Activated naive CD8-positive, alpha-beta T cell treated with anti-CD3 and anti-CD28 coated beads, Interleukin-2, amount 50 U/mL, for 16 hours (primary cell): Measurements from ENCODE around the gene PVR.
"Not testable (repeated sequence)": the region's sequence is repeated elsewhere in the genome, so short reads cannot be mapped to it uniquely, and the experiment has no call there.

Source experiments
- DNase-seq: peaks from one replicate; pipeline ENCODE4 v3.0.0-alpha.2; 2020; ENCODE audit warnings: low read depth, low spot score

PVR gene

DNA sequence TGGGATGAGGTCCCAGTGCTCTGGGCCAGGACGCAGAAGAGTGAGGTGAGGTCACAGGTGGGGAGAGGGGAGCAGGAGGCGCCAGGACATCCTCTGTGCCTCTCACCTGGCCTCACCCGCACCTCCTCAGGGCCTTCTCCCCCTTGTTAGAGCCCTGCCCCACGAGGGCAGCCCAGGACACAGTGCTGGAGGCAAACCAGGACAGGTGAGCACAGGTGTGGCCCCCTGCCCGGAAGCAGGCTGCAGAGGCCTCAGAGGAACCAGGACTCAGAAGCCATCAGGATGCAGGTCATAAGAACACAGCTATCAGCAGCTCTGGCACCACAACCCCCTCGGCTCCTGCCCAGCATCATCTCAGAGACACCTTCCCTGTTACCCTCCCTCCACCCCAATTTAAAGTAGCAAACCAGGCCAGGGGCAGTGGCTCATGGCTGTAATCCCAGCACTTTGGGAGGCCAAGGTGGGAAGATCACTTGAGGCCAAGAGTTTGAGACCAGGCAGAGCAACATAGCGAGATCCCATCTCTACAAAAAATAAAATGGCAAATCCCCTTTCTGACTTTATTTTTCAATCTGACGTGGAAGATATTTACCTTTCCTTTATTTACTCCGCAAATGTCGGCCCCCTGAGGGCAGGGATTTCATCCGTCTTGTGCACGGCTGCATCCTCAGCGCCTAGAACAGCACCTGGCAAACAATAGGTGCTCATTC, 54.9 kb downstream of the PVR start, which contains the start of gene CEACAM16:
CEACAM16 (plus strand) TSS at position 660 of the 710 bp plus-strand sequence. CDS start 2,306 bp downstream, outside the sequence.
- no peak for DNase-seq

DNA sequence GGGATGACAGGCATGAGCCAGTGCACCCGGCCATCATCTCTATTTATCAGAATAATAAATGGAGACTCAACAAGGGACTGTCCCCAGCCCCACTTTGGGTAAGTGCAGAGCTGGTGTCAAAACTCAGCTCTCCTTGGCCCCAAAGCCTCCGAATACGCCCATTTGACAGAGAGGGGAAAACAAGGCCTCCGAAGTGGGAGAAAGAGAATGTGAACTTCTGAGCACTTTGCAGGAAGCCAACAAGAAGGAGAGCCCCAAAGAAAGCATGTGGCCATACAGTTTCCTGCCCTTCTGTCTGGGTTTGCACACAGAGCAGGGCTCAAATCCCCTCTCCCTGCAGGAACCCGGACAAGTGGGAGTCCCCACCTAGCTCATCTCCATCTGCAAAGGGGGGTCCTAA, 56.8 kb downstream of the PVR start:
- no peak for DNase-seq

DNA sequence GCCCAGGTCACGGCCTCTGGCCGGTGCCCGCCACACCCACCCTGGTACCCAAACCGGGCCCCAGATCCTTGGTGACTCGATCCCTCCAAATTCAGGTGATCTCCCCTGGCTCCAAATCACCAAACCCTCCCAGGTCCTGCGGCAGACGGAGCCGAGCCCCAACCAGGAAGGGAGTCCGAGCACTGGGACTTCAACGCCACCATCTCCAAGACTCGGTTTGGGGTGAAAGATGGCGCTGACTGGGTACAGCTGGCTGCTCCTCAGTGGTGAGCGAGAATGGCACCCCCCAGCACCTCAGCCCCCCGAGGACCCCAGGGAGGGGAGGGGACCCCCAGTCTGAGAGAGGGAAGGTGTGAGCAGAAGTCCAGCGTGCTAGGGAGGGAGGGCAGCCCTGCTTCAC, 57.5 kb downstream of the PVR start:
- DNase-seq: no peak

DNA sequence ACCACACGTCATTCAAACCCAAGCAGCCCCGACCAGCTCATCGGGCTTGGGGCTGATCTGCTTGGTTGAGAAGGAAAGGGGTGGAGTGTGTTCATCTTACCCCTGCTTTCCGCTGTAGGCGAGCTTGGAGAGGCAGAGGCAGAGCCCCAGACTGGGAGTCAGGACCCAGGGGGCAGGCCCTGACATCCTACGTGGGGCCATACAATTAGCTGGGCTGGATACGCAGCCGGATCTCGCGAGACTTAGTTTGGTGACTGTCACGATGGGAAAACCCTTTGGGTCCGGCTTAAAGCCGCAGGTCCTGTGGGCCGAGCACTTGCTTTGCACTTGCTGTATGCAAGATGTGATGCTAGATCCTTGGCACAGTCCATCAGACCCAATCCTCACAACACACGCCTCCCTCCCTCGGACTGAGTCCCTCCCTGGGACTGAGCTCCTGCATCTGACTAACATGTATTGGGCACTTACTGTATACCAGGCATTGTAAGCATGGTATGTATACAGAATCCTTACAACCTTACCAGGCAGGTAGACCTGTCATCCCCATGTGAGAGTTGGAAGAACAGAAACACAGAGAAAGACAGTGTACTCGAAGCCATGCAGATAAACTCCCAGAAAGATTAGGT, 59.0 kb downstream of the PVR start:
- DNase-seq: no peak

DNA sequence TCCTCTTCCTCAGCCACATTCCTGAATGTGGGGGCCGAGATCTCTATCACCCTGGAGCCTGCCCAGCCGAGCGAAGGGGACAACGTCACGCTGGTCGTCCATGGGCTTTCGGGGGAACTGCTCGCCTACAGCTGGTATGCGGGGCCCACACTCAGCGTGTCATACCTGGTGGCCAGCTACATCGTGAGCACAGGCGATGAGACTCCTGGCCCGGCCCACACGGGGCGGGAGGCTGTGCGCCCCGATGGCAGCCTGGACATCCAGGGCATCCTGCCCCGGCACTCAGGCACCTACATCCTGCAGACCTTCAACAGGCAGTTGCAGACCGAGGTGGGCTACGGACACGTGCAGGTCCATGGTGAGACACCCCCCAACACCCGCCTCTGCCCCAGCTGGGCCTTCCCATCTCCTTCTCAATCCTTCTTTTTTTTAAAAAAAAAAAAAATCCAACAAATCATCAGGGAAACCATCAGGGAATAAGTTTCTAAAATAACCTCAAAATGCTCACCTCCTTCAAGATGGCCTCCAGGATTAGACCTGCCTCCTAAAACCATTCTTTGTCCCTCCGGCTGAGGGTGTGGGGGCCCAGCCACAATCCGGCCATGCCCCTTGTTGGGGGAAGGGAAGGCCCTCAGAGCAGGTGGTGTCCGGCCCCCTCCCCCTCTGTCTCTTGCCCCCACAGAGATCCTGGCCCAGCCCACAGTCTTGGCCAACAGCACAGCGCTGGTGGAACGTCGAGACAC, 59.8 kb downstream of the PVR start:
- no peak for DNase-seq

DNA sequence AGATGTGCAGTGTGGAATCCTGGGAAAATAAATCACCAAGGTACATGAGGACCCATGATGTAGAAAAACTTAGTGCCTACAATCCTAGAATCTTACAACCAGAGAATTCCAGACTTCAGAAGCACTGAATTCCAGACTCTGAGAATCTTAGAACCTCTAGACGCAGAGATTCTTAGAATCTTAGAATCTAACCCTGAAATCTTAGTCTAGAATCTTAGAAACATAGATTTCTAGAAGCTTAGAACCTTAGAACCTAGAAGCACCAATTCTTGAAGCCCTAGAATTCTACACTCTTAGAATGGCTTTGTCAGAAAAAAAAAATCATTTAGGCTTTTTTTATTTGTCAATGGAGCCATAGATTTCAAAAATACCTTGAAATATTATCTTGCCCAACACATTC, 61.3 kb downstream of the PVR start:
- no peak for DNase-seq

DNA sequence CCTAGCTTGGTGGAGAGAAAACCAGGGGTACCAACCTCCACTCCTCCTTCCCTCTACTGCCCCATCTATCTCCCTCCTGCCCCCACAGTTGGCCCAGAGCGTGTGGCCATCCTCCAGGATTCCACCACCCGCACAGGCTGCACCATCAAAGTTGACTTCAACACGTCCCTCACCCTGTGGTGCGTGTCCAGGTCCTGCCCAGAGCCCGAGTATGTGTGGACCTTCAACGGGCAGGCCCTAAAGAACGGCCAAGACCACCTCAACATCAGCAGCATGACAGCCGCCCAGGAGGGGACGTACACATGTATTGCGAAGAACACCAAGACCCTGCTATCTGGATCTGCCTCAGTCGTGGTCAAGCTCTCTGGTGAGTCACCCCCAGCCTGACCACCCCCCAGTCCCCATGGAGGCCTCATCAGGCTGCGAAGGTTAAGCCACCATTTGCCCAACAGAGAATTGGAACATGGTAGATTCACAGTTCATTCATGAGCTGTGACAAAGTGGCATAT, 61.8 kb downstream of the PVR start:
- DNase-seq: no peak

DNA sequence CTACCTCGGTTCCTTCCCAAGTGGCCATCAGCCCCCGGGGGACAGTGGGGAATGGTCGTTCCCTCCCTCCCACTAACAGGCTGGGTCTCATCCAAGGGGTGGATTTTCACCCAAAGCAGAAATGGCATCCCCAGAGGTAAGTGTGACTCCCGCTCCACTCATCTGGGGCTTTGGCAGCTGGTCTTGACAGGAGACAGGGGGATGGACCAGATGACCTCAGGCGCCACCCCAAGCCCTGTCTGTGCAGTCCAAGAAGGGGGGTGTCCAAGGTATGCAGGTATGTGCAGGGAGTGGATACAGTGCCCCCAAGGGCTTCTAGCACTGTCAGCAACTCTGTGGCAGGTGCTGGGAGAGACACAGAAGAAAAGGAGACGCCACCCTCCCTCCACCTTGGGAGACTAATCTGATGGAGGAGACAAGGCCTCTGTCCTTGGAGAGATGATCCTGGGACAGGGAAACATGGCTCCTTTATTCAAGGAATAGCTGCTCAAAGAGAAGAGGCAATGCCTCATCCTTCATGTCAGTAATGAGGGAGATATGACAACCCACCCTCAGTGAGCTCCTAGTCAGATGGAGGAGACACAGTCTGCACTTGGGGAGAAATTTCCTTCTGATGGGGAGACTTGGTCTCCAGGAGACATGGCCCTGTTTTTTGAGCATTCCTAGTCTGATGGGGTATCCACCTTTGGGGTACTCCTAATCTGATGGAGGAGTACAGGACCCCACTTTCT, 63.0 kb downstream of the PVR start:
- DNase-seq: no peak

DNA sequence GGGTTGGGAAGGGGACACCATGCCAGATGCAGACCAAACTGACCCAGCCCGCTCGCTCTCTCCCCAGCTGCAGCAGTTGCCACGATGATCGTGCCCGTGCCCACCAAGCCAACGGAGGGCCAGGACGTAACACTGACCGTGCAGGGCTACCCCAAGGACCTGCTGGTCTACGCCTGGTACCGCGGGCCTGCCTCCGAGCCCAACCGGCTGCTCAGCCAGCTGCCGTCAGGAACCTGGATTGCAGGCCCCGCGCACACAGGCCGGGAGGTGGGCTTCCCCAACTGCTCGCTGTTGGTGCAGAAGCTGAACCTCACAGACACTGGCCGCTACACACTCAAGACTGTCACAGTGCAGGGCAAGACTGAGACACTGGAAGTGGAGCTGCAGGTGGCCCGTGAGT, 64.1 kb downstream of the PVR start:
- no peak for DNase-seq

DNA sequence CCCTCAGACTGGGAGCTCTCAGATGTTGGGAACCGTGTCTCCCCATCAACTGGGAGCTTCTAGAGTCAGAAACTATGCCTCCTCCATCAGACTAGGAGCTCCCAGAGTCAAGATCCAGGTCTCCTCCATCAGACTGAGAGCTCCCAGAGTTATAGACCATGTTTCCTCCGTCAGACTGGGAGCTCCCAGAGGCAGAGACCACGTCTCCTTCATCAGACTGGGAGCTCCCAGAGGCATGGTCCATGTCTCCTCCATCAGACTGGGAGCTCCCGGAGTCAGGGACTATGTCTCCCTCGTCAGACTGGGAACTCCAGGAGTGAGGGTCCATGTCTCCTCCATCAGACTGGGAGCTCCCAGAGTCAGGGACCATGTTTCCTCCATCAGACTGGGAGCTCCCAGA, 65.2 kb downstream of the PVR start:
- no peak for DNase-seq

DNA sequence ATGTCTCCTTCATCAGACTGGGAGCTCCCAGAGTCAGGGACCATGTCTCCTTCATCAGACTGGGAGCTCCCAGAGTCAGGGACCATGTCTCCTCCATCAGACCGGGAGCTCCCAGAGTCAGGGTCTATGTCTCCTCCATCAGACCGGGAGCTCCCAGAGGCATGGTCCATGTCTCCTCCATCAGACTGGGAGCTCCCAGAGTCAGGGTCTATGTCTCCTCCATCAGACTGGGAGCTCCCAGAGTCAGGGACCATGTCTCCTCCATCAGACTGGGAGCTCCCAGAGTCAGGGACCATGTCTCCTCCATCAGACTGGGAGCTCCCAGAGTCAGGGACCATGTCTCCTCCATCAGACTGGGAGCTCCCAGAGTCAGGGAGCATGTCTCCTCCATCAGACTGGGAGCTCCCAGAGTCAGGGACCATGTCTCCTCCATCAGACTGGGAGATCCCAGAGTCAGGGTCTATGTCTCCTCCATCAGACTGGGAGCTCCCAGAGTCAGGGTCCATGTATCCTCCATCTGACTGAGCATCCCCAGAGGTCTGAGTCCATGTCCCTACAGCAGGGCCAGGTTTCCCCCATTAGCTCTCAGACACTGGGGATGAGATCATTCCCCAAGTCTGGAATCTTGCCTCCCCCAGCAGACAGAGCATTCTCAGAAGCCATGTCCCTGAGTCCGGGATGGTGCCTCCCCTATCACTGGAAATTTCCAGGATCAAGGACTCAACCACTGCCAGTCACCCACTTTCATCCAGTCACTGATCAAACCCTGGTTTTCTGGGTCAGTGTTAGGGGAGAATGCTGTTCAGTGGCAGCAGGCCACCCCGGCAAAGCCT, 65.9 kb downstream of the PVR start:
- not testable (repeated sequence) for DNase-seq

DNA sequence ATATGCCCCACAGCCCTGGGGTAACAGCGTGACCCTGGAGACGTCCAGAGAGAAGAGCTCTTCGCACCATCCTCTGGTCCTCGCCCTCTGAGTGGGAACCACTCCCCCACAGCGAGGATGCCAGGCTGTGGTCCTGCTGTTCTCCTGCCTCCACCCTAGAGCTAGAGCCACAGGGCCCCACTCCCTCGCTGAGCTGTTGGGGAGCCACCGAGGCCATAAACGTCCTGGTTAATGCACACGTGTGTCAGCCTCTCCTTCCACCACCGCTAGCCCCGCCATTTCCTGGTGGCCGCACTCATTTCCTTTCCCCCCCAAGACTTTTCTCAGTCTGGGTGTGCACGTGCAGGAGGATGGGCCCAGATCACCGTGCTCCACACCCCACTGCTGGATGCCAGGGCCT, 66.8 kb downstream of the PVR start:
- no peak for DNase-seq

DNA sequence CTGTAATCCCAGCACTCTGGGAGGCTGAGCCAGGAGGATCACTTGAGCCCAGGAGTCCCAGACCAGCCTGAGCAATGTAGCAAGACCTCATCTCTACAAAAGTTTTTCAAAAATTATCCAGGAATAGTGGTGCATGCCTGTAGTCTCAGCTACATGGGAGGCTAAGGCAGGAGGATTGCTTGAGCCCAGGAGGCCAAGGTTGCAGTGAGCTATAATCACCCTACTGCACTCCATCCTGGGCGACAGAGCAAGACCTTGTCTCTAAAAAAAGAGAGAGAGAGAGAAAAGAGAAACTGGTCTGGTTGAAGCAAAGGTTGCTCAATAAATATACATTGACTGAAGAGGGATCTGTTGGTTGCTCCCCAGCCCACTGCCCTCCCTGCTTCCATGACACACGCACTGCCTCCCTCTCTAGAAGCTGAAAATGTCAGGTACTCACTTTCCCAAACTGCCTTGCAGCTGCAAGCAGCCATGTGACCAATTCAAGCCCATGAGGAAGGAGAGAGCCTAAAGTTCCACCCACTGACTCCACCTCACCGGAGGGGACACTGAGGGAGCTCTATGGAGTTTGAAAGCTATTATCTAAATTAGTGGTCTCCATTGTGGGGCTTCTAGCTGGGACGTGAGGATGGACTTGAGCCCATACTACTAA, 69.3 kb downstream of the PVR start:
- DNase-seq: no peak
